ENCODE results near the gene ASB7. TPM values are rescaled to one million over a fixed set of nuclear protein-coding genes. Genes with fewer than 3 reads are reported as not detected.
A peak's percentile ranks its signal among the peaks of the same experiment; 100 is the strongest.
"Not testable (repeated sequence)": the region's sequence is repeated elsewhere in the genome, so short reads cannot be mapped to it uniquely, and the experiment has no call there.

ASB7 gene
- polyA plus RNA-seq, 6 donors from 2014 or later = 11.0 to 17.2 (median 14.1) TPM

DNA sequence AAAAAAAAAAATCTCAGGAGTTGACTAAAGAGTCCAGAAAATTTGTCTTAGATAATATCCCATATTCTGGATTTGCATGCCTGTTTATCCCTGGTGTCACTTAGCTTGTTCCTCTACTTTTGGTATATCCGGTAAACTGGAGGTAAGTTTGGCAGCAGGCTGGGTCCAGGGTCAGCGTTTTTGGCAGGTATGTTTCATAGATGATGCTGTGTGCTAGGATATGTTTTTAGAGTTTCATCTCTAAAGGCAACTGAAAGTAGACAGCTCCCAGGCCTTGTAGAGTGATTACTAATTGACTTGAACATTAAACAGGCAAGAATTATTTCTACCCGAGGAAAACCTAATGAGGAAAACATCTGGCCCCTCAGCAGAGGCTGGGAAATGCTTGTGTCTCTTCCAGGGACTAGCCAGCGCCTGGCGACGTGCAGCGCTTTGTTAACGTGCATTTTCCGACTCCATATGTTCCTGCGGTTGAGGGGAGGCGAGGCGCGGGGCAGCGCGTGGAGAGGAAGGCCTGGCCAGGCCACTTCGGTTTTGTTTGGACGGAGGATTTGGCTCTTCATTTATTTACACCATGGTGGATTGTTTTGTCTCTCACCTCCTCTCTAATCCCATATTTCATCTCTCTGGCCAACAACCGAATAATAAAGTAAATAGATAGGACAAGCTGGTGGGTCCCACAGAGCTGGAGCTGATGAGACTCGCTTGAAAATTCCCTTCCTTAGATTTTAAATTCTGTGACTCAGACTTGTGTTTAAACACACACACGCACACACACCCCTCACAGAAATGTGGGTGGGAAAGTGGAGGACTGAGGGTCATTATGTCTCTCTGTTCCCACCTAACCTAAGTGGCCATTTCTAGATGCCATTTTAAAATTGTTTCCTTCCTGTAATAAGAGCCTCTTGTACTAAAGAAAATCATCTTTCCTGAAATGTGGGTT lies 65.3 kb downstream of the ASB7 start:
- ATAC-seq (ENCODE audit: low read depth in 2 of 2) (no peak), DNase-seq (no peak)
- Mint-ChIP-seq H3K9me3 (no peaks in the 10 kb centered on the region), H3K4me1 (no peaks in the 10 kb centered on the region), H3K27me3 (peaks cover 12 to 47% (median 22%) of the 10 kb centered on the region in 3 donors), H3K4me3 (no peak overlapping the region), H3K27ac (peak overlapping the region in 1 of 6 donors; percentile 27), H3K36me3 (no peaks in the 10 kb centered on the region)

DNA sequence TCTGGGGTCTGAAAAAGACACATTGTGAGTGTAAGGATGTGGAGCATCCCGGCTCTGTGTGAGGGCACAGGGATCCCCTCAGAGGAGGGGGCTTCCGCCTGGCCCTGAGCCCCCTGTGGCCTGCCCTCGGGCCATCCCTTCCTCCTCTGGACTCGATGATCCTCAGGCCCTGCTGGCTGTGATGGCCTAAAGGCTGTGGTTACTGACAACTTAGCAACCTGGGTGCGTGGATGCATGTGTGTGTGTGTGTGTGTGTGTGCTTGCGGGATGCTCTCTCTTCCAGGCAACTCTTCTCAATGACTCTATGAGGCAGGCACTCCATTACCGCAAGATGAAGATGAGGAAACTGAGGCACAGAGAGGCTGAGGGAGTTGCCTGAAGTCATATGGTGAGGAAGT lies 66.0 kb downstream of the ASB7 start:
- H3K4me1 Mint-ChIP-seq = no peaks in the 10 kb centered on the region
- no peaks in the 10 kb centered on the region for H3K36me3 Mint-ChIP-seq
- ATAC-seq (ENCODE audit: low read depth in 2 of 2) = no peak
- H3K4me3 Mint-ChIP-seq = no peak overlapping the region
- H3K9me3 Mint-ChIP-seq = no peaks in the 10 kb centered on the region
- H3K27me3 Mint-ChIP-seq = peaks cover 12 to 47% (median 22%) of the 10 kb centered on the region in 3 donors
- H3K27ac Mint-ChIP-seq = no peak overlapping the region
- DNase-seq = no peak

DNA sequence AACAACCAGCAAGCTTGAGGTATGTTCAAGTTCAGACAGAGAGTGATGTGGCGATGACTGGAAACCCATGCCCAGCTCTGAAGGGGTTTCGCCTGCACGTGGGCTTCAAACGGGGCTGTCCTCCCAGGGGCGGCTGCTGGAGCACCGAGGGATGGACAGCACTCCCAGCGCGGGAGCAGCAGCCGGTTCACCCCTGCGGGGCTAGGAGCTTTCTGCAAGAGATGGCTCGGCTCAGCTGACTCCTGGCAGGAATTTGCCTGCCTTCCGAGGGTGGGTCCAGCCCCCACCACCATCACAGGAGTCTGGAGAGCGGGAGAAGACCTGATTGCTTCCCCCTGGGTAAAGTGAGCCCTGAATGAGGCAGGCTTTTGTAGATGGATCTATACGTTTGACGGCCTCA lies 66.9 kb downstream of the ASB7 start:
- Mint-ChIP-seq H3K4me1 (no peaks in the 10 kb centered on the region), H3K27ac (no peak overlapping the region), H3K9me3 (peaks cover 0 to 4% (median 0%) of the 10 kb centered on the region in 7 donors), H3K4me3 (no peak overlapping the region), H3K36me3 (no peaks in the 10 kb centered on the region), H3K27me3 (peaks cover 12 to 44% (median 22%) of the 10 kb centered on the region in 3 donors)
- ATAC-seq (ENCODE audit: low read depth in 2 of 2) (no peak), DNase-seq (no peak)

DNA sequence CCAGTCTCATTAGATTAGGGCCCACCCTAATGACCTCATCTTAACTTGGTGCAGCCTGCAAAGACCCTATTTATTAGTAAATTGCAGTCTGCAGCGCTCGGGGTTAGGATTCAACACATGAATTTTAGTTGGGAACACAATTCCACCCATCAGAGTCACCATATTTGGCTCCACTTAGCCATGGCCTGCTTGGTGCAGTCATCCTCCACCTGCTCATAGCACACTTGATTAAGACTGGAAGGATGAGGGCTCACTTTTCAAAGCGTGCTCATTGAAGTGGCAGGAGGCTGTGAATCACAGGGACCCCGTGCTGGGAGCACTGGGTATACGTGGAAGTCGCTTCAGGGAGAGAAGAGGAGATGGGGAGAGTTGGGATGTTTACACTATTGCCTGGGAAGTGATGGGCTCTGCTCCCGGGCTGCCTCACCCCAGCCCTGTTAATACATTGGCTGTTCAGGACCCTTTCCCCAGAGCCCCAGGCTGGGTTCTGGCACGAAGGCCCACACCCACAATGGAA lies 68.2 kb downstream of the ASB7 start:
- H3K4me1 Mint-ChIP-seq = no peaks in the 10 kb centered on the region
- no peak for DNase-seq
- no peak overlapping the region for H3K4me3 Mint-ChIP-seq
- H3K36me3 Mint-ChIP-seq = no peaks in the 10 kb centered on the region
- peaks cover 10 to 31% (median 14%) of the 10 kb centered on the region in 3 donors for H3K27me3 Mint-ChIP-seq
- no peak for ATAC-seq (ENCODE audit: low read depth in 2 of 2)
- H3K27ac Mint-ChIP-seq = no peak overlapping the region
- peaks cover 0 to 6% (median 1%) of the 10 kb centered on the region in 7 donors for H3K9me3 Mint-ChIP-seq

DNA sequence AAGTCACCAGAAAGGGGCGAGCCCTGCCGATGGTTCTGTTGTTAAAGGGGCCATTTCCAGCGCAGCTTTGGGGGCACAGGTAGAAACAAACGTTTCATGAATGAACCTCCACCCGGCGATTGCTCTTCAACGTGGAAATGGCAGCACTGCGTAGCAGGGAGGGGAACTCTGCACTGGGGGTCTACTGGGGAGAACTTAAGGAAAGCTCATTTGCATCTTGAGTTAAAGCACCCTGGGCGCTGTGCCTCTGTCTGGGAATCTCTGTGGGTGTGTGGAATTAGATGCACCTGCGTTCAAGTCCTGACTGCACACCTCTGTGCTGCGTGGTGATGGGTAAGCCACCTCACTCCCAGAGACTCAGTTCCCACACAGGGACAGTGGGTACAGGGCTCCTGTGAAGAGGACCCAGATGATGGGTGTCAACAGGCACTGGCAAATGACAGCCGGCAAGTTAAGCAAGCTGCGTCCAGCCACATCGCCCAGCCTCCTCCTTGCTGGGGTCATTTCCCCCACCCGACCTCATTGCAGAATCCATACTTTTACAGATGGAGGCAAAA lies 68.8 kb downstream of the ASB7 start:
- peaks cover 8 to 28% (median 17%) of the 10 kb centered on the region in 3 donors for H3K27me3 Mint-ChIP-seq
- H3K36me3 Mint-ChIP-seq = no peaks in the 10 kb centered on the region
- no peak for DNase-seq
- no peak for ATAC-seq (ENCODE audit: low read depth in 2 of 2)
- peaks cover 0 to 6% (median 4%) of the 10 kb centered on the region in 7 donors for H3K9me3 Mint-ChIP-seq
- no peaks in the 10 kb centered on the region for H3K4me1 Mint-ChIP-seq
- no peak overlapping the region for H3K27ac Mint-ChIP-seq
- no peak overlapping the region for H3K4me3 Mint-ChIP-seq

DNA sequence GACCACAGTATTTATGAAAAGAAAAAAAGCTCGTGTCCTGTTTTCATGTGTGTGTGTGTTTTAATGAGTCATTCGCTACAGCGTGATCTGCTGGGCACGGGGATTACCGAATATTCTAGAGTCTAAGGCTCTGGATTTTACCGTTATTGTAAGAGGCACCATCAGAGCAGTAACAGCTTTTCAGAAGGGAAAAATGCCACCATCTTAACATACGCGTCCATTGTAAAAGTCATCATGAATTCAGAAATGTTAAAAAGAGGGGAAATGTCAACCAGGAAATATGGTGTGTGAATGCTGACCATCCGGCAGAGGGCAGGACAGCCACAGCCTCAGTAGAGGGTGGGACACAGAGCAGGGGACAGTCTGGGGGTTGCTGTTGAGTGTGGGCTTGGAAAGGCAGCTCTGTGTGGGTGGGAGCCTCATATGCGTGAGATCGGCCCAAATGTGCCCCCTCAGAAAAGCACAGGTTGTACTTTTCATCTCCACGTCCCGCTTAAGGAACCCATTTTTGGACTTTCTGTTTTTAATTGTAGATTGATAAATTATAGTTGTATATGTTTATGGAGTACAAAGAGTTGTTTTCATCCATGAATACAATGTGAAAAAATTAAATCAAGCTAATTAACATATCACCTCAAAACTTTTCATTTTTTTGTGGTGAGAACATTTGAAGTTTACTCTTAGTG lies 69.6 kb downstream of the ASB7 start:
- H3K27ac Mint-ChIP-seq = no peak overlapping the region

DNA sequence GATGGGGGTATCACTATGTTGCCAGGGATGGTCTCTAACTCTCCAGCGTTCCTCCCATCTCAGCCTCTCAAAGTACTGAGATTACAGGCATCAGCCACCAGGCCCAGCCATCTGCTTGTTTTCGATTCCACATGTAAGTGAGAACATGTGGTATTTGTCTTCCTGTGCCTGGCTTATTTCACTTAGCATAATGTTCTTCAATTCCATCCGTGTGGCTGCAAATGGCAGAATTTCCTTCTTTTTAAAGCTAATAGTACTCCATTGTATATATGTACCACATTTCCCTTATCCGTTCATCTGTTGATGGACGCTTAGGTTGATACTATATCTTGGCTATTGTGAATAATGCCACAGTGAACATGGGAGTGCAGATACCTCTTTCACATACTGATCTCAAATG lies 70.6 kb downstream of the ASB7 start:
- peaks cover 0 to 1% of the 10 kb centered on the region in 2 donors for H3K36me3 Mint-ChIP-seq
- no peaks in the 10 kb centered on the region for H3K4me1 Mint-ChIP-seq
- ATAC-seq (ENCODE audit: low read depth in 2 of 2) (no peak), DNase-seq (no peak)
- H3K9me3 Mint-ChIP-seq = peaks cover 0 to 8% (median 4%) of the 10 kb centered on the region in 7 donors
- peaks cover 8 to 38% (median 24%) of the 10 kb centered on the region in 3 donors for H3K27me3 Mint-ChIP-seq
- H3K27ac Mint-ChIP-seq = no peak overlapping the region
- no peak overlapping the region for H3K4me3 Mint-ChIP-seq

More for the DNA sequence above, 69.6 kb downstream of the ASB7 start:
- peaks cover 0 to 6% (median 4%) of the 10 kb centered on the region in 7 donors for H3K9me3 Mint-ChIP-seq
- no peaks in the 10 kb centered on the region for H3K36me3 Mint-ChIP-seq
- no peaks in the 10 kb centered on the region for H3K4me1 Mint-ChIP-seq
- H3K4me3 Mint-ChIP-seq = no peak overlapping the region
- ATAC-seq (ENCODE audit: low read depth in 2 of 2) (no peak), DNase-seq (no peak)
- H3K27me3 Mint-ChIP-seq = peaks cover 8 to 34% (median 22%) of the 10 kb centered on the region in 3 donors

DNA sequence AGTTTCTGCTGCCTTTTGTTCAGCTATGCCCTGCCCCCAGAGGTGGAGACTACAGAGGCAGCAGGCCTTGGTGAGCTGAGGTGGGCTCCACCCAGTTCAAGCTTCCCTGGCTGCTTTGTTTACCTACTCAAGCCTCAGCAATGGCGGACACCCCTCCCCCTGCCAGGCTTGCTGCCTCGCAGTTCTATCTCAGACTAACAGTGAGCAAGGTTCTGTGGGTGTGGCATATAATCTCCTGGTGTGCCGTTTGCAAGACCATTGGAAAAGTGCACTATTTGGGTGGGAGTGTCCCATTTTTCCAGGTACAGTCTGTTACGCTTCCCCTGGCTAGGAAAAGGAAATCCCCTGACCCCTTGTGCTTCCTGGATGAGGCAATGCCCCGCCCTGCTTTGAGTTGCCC lies 76.8 kb downstream of the ASB7 start:
- not testable (repeated sequence) for ATAC-seq (ENCODE audit: low read depth in 2 of 2); H3K27ac Mint-ChIP-seq; H3K4me1 Mint-ChIP-seq; H3K4me3 Mint-ChIP-seq; DNase-seq
- H3K36me3 Mint-ChIP-seq = peaks cover 6 to 26% of the 10 kb centered on the region in 2 donors
- peaks cover 3 to 48% (median 38%) of the 10 kb centered on the region in 3 donors for H3K27me3 Mint-ChIP-seq
- H3K9me3 Mint-ChIP-seq = peaks cover 10 to 20% (median 15%) of the 10 kb centered on the region in 7 donors

DNA sequence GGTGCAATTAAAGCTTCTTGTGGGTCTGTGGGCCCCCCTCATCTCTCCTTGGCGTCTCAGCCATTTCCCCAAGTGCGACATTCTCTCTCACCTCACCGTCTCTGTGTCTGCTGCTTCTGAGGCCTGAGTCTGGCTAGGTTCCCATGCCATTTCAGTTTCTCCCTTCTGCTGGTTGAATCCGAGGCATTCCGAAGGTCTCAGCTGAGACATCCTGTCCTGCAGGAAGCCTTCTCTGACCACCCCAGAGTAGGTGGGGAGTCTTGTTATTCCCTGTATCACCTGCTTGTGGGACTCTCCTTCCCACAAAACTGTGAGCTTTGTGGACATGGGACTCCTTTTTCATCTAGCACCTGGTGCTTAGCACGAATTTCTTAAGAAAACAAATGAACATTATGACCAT lies 78.3 kb downstream of the ASB7 start:
- no peak for DNase-seq
- Mint-ChIP-seq H3K9me3 (peaks cover 7 to 18% (median 13%) of the 10 kb centered on the region in 7 donors), H3K27me3 (peaks cover 5 to 47% (median 38%) of the 10 kb centered on the region in 3 donors), H3K36me3 (peaks cover 6 to 26% of the 10 kb centered on the region in 2 donors), H3K4me1 (no peaks in the 10 kb centered on the region), H3K27ac (no peak overlapping the region), H3K4me3 (no peak overlapping the region)
- no peak for ATAC-seq (ENCODE audit: low read depth in 2 of 2)

DNA sequence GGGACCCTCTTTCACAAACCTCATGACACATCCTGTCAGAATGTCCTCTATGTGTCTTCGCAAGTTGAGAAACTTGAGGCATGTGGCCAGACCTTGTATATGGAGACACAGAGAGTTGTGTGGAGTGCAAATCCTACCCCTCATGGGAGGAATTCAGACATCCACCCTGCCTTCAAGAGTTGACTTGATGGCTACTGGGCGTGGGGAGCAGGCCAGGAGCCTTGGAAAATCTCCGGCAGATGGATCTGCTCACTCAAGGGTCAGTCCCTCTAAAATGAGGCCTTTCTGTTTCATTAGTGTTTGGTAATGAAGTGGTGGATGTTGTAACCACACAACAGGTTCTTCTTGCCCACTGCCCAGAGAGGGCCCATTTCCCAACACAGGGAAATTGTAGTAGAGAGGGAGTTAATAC lies 79.0 kb downstream of the ASB7 start:
- Mint-ChIP-seq H3K4me1 (no peaks in the 10 kb centered on the region), H3K27ac (no peak overlapping the region), H3K9me3 (peaks cover 7 to 18% (median 13%) of the 10 kb centered on the region in 7 donors), H3K27me3 (peaks cover 5 to 46% (median 40%) of the 10 kb centered on the region in 3 donors), H3K36me3 (peaks cover 6 to 26% of the 10 kb centered on the region in 2 donors), H3K4me3 (no peak overlapping the region)
- ATAC-seq (ENCODE audit: low read depth in 2 of 2) (no peak), DNase-seq (no peak)

DNA sequence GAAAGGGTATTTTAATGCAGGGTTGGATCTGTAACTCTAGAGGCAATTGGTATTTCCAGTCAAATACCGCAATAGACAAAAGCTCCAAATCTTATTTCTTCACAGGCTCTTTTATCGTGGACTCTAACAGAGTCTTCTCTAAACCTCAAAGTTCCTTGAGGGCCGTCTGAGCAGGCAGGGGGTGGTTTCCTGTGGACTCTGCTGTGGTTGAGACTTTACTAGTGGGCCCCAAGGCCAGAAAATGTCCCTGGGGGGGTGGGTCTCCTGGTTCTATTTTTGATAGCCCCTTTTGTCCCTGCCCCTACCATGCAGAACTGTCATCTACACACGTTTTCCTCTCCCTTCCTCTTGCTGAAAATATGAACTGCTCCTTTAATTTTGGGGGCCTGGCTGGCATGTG lies 80.1 kb downstream of the ASB7 start:
- Mint-ChIP-seq H3K36me3 (peaks cover 6 to 26% of the 10 kb centered on the region in 2 donors), H3K9me3 (peaks cover 7 to 18% (median 13%) of the 10 kb centered on the region in 7 donors), H3K4me3 (no peak overlapping the region), H3K4me1 (no peaks in the 10 kb centered on the region), H3K27me3 (peaks cover 12 to 44% (median 41%) of the 10 kb centered on the region in 3 donors), H3K27ac (peak overlapping the region in 1 of 6 donors; percentile 78)
- no peak for DNase-seq
- no peak for ATAC-seq (ENCODE audit: low read depth in 2 of 2)

DNA sequence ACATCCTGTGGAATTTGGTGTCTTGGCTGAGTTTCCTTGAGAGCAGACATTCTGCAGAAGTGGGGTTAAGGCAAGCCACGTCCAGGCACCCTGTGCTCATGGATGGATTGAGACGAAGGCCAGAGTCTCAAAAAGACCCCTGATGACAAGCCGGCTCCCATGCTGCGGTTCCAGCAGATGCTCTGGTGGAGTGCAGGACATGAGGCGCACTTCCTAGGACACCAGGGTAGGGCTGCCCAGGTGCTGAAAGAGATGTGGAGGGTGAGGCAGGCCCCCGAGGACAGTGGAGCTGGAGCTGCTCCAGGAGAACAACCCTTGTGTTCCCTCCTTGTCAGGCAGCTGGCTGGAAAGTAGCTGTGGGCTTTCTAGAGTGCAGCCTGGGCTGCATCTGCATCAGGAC lies 81.0 kb downstream of the ASB7 start:
- Mint-ChIP-seq H3K27me3 (peaks cover 17 to 44% (median 40%) of the 10 kb centered on the region in 3 donors), H3K4me3 (no peak overlapping the region)

DNA sequence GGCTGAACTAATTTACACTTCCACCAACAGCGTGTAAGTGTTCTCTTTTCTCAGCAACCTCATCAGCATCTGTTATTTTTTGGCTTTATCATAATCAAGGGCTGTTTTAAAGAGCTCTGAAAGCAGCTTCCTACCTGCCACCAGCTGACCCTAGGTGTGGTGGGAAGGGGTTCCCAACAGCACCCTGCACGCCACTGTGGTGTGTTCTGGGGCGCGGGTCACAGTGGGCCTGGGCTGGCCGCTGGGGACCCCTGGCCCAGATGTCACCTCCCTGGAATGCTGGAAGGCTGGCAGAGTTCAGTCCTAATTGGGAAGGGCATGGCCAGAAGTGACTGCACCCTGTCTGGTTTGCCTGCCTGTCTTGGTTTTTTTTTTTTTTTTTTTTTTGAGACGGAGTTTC lies 82.2 kb downstream of the ASB7 start:
- Mint-ChIP-seq H3K27ac (no peak overlapping the region), H3K9me3 (peaks cover 6 to 16% (median 8%) of the 10 kb centered on the region in 7 donors), H3K4me1 (no peaks in the 10 kb centered on the region), H3K4me3 (no peak overlapping the region), H3K36me3 (peaks cover 6 to 18% of the 10 kb centered on the region in 2 donors), H3K27me3 (peaks cover 17 to 46% (median 37%) of the 10 kb centered on the region in 3 donors)
- ATAC-seq (ENCODE audit: low read depth in 2 of 2) = no peak
- no peak for DNase-seq

More for the DNA sequence above, 81.0 kb downstream of the ASB7 start:
- H3K9me3 Mint-ChIP-seq = peaks cover 6 to 16% (median 10%) of the 10 kb centered on the region in 7 donors
- no peaks in the 10 kb centered on the region for H3K4me1 Mint-ChIP-seq
- no peak overlapping the region for H3K27ac Mint-ChIP-seq
- ATAC-seq (ENCODE audit: low read depth in 2 of 2) (no peak), DNase-seq (no peak)
- peaks cover 6 to 19% of the 10 kb centered on the region in 2 donors for H3K36me3 Mint-ChIP-seq

Data from naive B cell (primary cell).